SK-N-MC (cell line): Measurements from ENCODE around the gene TRIM17.

Experiments used
- DNase-seq: peaks from one replicate; pipeline ENCODE4 v3.0.0-alpha.2; 2011; ENCODE audit warnings: low read depth, low spot score
- H3K27ac ChIP-seq: fragments of 200-600 bp; sonication (generic); 2 replicates; pipeline ENCODE4 v1.5.1; 2016; ENCODE audit warnings: mixed run types
- H3K36me3 ChIP-seq: fragments of 200-600 bp; sonication (generic); 2 replicates; pipeline ENCODE4 v1.6.1; 2017; ENCODE audit warnings: antibody characterized with exemption, low read length, mixed read lengths; ENCODE audit not compliant: insufficient read depth
- H3K4me3 ChIP-seq: fragments of 200-600 bp; sonication (generic); 2 replicates; pipeline ENCODE4 v1.5.1; 2016
- H3K9ac ChIP-seq: fragments of 200-600 bp; sonication (generic); 2 replicates; pipeline ENCODE4 v1.8.0; 2017; ENCODE audit warnings: mixed run types, mixed read lengths; ENCODE audit not compliant: insufficient read length
- H3K9me3 ChIP-seq: fragments of 200-600 bp; sonication (generic); 2 replicates; pipeline ENCODE4 v1.6.1; 2017; ENCODE audit warnings: low read depth, mild to moderate bottlenecking, antibody characterized with exemption, low read length, moderate library complexity, mixed read lengths
- EZH2 ChIP-seq: fragments of 200-600 bp; sonication (generic); IDR thresholded peaks from one replicate; pipeline ENCODE4 v1.6.1; 2017; ENCODE audit warnings: antibody characterized with exemption
- FOXP2 ChIP-seq: optimal IDR thresholded peaks from 2 replicates; pipeline ENCODE3; 2011; ENCODE audit warnings: mild to moderate bottlenecking, moderate library complexity; ENCODE audit not compliant: insufficient read depth; ENCODE audit errors: extremely low read length, control extremely low read depth
- POLR2AphosphoS5 ChIP-seq: IDR thresholded peaks from 2 replicates; pipeline ENCODE4 v1.6.1; 2012; ENCODE audit warnings: mild to moderate bottlenecking, low read depth, low read length, borderline replicate concordance

The TRIM17 gene

GRCh38 chr1:228372183-228373003 is 44.3 kb downstream of the TRIM17 start:
- Histone ChIP-seq H3K9ac (no peak overlapping the region), H3K4me3 (no peak overlapping the region), H3K27ac (no peak overlapping the region), H3K36me3 (no peaks in the 10 kb centered on the region), H3K9me3 (no peaks in the 10 kb centered on the region)
- DNase-seq = no peak
- TF ChIP-seq FOXP2 (no peak), EZH2 (no peak), POLR2AphosphoS5 (no peak)

DNA sequence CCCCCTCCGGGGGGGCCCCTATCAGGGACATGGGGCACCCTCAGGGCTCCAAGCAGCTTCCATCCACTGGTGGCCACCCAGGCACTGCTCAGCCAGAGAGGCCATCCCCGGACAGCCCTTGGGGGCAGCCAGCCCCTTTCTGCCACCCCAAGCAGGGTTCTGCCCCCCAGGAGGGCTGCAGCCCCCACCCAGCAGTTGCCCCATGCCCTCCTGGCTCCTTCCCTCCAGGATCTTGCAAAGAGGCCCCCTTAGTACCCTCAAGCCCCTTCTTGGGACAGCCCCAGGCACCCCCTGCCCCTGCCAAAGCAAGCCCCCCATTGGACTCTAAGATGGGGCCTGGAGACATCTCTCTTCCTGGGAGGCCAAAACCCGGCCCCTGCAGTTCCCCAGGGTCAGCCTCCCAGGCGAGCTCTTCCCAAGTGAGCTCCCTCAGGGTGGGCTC is 44.9 kb downstream of the TRIM17 start:
- Histone ChIP-seq H3K27ac (no peak overlapping the region), H3K9me3 (no peaks in the 10 kb centered on the region), H3K9ac (no peak overlapping the region), H3K36me3 (no peaks in the 10 kb centered on the region), H3K4me3 (no peak overlapping the region)
- no peak for TF ChIP-seq FOXP2
- TF ChIP-seq POLR2AphosphoS5 = no peak
- no peak for TF ChIP-seq EZH2
- no peak for DNase-seq

DNA sequence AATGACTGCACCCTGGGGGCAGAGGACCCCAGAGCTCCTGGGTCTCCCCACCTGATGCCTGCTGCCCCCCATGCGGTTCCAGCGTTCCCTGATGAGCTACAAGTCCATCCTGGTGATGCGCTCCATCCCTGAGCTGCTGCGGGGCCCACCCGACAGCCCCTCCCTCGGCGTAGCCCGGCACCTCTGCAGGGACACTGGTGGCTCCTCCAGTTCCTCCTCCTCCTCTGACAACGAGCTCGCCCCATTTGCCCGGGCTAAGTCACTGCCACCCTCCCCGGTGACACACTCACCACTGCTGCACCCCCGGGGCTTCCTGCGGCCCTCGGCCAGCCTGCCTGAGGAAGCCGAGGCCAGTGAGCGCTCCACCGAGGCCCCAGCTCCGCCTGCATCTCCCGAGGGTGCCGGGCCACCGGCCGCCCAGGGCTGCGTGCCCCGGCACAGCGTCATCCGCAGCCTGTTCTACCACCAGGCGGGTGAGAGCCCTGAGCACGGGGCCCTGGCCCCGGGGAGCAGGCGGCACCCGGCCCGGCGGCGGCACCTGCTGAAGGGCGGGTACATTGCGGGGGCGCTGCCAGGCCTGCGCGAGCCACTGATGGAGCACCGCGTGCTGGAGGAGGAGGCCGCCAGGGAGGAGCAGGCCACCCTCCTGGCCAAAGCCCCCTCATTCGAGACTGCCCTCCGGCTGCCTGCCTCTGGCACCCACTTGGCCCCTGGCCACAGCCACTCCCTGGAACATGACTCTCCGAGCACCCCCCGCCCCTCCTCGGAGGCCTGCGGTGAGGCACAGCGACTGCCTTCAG is 45.5 kb downstream of the TRIM17 start:
- no peak for TF ChIP-seq FOXP2
- TF ChIP-seq EZH2 = no peak
- TF ChIP-seq POLR2AphosphoS5 = no peak
- H3K9ac ChIP-seq = no peak overlapping the region
- no peaks in the 10 kb centered on the region for H3K9me3 ChIP-seq
- H3K4me3 ChIP-seq = no peak overlapping the region
- H3K27ac ChIP-seq = no peak overlapping the region
- H3K36me3 ChIP-seq = no peaks in the 10 kb centered on the region
- no peak for DNase-seq

GRCh38 chr1:228370439-228370940 is 46.2 kb downstream of the TRIM17 start:
- TF ChIP-seq POLR2AphosphoS5 = no peak
- no peak for TF ChIP-seq FOXP2
- no peak for TF ChIP-seq EZH2
- H3K9me3 ChIP-seq = no peaks in the 10 kb centered on the region
- no peaks in the 10 kb centered on the region for H3K36me3 ChIP-seq
- H3K4me3 ChIP-seq = no peak overlapping the region
- no peak for DNase-seq
- no peak overlapping the region for H3K9ac ChIP-seq
- no peak overlapping the region for H3K27ac ChIP-seq

DNA sequence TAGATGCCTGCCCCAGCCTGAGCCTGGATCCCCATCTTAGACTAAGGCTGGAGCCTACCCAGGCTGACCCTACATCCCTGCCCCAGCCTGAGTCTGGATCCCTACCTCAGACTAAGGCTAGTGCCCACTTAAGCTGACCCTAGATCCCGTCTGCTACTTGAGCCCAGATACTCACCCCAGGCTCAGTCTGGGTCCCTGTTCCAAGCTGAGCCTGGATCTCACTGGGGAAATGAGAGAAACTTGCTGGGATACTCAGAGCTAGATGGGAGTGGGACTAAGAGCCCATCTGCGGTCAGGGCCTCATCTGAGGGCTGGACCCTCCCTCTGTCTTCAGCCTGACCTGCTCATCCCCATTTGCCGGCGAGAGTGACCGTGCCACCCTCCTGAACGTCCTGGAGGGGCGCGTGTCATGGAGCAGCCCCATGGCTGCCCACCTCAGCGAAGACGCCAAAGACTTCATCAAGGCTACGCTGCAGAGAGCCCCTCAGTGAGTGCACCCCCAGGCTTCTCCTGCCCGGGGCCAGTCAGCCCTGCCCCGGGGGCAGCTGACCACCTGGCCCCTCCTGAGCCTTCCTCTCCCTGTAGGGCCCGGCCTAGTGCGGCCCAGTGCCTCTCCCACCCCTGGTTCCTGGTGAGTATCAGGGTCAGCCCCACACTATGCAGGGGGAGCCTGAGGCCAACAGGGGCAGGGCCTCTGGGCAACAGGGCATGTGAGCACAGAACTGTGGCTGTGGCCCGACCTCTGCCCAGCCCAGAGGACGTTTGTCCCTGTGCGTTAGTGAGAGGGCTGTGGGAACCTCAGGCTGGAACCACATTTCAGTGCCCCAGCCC is 46.8 kb downstream of the TRIM17 start:
- DNase-seq = no peak
- TF ChIP-seq FOXP2 = no peak
- TF ChIP-seq EZH2 = no peak
- TF ChIP-seq POLR2AphosphoS5 = no peak
- Histone ChIP-seq H3K4me3 (no peak overlapping the region), H3K9me3 (no peaks in the 10 kb centered on the region), H3K36me3 (no peaks in the 10 kb centered on the region), H3K27ac (no peak overlapping the region), H3K9ac (no peak overlapping the region)

- H3K9me3 ChIP-seq = no peaks in the 10 kb centered on the region
- TF ChIP-seq POLR2AphosphoS5 (no peak), FOXP2 (no peak)
- H3K9ac ChIP-seq = no peak overlapping the region
- no peaks in the 10 kb centered on the region for H3K36me3 ChIP-seq
- H3K4me3 ChIP-seq = no peak overlapping the region
- no peak overlapping the region for H3K27ac ChIP-seq
- DNase-seq = no peak
Measured at GRCh38 chr1:228368801-228369607, 47.7 kb downstream of the TRIM17 start.

DNA sequence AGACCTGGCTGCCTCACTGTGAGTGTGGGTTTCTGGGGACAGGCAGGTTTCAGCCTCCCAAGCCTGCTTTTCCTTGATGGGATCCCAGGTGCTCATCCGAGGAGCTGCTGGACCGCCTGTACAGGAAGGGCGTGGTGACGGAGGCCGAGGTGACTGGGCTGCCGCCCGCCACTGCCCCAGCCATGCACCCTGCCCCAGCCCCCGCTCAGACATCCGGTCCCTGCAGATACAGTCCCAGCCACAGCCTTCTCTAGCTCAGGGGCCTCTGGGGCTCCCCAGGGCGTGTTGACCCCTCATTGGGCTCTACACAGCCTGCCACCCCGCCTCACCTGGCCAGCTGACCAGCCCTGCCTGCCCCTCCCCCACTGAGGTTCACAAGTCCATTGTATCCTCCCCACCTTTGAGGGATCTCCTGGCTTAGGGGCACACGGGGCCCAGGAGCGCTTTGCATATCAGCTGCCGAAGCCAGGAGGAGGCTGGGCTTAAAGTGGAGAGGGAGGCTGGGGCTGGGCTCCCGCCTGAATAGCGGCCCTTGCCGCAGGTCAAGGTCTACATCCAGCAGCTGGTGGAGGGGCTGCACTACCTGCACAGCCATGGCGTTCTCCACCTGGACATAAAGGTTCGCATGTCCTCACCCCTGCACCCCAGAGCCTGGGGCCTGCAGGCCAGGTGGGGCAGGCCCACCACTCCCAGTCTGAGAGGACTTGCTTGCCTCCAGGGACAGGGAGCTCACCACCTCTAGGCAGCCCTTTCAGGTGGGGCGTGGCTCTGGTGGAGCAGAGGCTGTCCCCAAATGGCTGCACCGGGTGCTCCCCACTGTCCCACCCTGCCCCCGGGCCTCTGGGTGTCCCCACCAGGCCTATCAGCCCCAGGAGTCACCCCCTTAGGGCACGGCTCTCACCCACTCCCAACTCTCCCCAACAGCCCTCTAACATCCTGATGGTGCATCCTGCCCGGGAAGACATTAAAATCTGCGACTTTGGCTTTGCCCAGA is 48.6 kb downstream of the TRIM17 start:
- Histone ChIP-seq H3K9me3 (no peaks in the 10 kb centered on the region), H3K9ac (no peak overlapping the region), H3K36me3 (no peaks in the 10 kb centered on the region), H3K4me3 (no peak overlapping the region), H3K27ac (no peak overlapping the region)
- TF ChIP-seq EZH2 = no peak
- no peak for TF ChIP-seq FOXP2
- TF ChIP-seq POLR2AphosphoS5 = no peak
- DNase-seq = no peak
